H1 (cell line): ENCODE data around the gene ARSK.

Experiments
- CREB1 ChIP-seq: IDR thresholded peaks from 2 replicates; pipeline ENCODE4 v1.6.1; 2012; ENCODE audit warnings: inconsistent platforms
- CTCF ChIP-seq, 3 experiments: IDR thresholded peaks; 1 replicate in 2 of 3; 2 replicates in 1 of 3; pipeline versions ENCODE4 v1.5.1 to v1.6.1; 2011; ENCODE audit warnings: low read length in 3 of 3, mild to moderate bottlenecking in 3 of 3, inconsistent platforms in 2 of 3, low read depth in 1 of 3, moderate library complexity in 1 of 3; ENCODE audit not compliant: insufficient read depth in 1 of 3; ENCODE audit errors: control extremely low read depth in 1 of 3
- EP300 ChIP-seq, 2 experiments: IDR thresholded peaks; 1 replicate in 1 of 2; 2 replicates in 1 of 2; pipeline ENCODE4 v1.6.1; 2011 to 2012; ENCODE audit warnings: low read depth in 2 of 2, low read length in 2 of 2, mild to moderate bottlenecking in 2 of 2, borderline replicate concordance in 1 of 2, inconsistent platforms in 1 of 2, moderate library complexity in 1 of 2
- JUN ChIP-seq: IDR thresholded peaks from 2 replicates; pipeline ENCODE4 v1.6.1; 2011; ENCODE audit warnings: low read depth, mild to moderate bottlenecking, improper control_type of control experiment, low read length
- NANOG ChIP-seq: IDR thresholded peaks from 2 replicates; pipeline ENCODE4 v1.6.1; 2011; ENCODE audit warnings: low read length, low read depth, mild to moderate bottlenecking, inconsistent platforms; ENCODE audit not compliant: insufficient read depth, poor library complexity, severe bottlenecking
- POLR2AphosphoS5 ChIP-seq: IDR thresholded peaks from 2 replicates; pipeline ENCODE4 v1.6.1; 2011; ENCODE audit warnings: low read depth, low read length

- TF ChIP-seq CTCF (IDR thresholded peaks at IDR 0.05; ENCODE audit: control extremely low read depth in 1 of 3, insufficient read depth in 1 of 3, low read depth in 1 of 3, low read length in 3 of 3) (no peak), JUN (no peak), NANOG (no peak), EP300 (IDR thresholded peaks at IDR 0.05; ENCODE audit: borderline replicate concordance in 1 of 2, low read depth in 2 of 2, low read length in 2 of 2) (no peak), POLR2AphosphoS5 (no peak), CREB1 (no peak)
Observed at GRCh38 chr5:95532415-95532814, 22.5 kb upstream of the ARSK start.
